Epithelial cell of proximal tubule (primary cell): Measurements from ENCODE around the gene FGFR3. TPM values are rescaled to one million over a fixed set of nuclear protein-coding genes. Genes with fewer than 3 reads are reported as not detected.

ENCODE experiments used
- DNase-seq: peaks from one replicate; pipeline ENCODE4 v3.0.0-alpha.2; 2011; ENCODE audit warnings: low read depth
- H3K4me3 ChIP-seq: 2 replicates; pipeline ENCODE4 v1.5.1; 2011; ENCODE audit warnings: low read depth, mild to moderate bottlenecking, low read length
- CTCF ChIP-seq: conservative IDR thresholded peaks from 2 replicates; pipeline ENCODE4 v1.5.1; 2012; ENCODE audit warnings: low read depth, mild to moderate bottlenecking, low read length
- total RNA-seq: library from RNA; depleted of rRNA; stranded (reverse); fragments of >200 nt; gene quantifications from 2 replicates; pipeline ENCODE4 v1.2.3, GENCODE V29; 2015

The FGFR3 gene
- total RNA-seq, 1 donor from 2014 or later, result 8.1 TPM

GRCh38 chr4:1783015-1783414, 10.1 kb upstream of the FGFR3 start:
- no peak overlapping the region for H3K4me3 ChIP-seq
- TF ChIP-seq CTCF, result no peak
- no peak for DNase-seq

- DNase-seq, result peak; percentile 18
- TF ChIP-seq CTCF, result no peak
- H3K4me3 ChIP-seq, result no peak overlapping the region
Measured at GRCh38 chr4:1783970-1784369, 9.1 kb upstream of the FGFR3 start.

GRCh38 chr4:1784395-1784788, 8.7 kb upstream of the FGFR3 start:
- no peak for TF ChIP-seq CTCF
- no peak for DNase-seq
- H3K4me3 ChIP-seq, result no peak overlapping the region

GRCh38 chr4:1784789-1785591, 8.1 kb upstream of the FGFR3 start:
- no peak for TF ChIP-seq CTCF
- no peak overlapping the region for H3K4me3 ChIP-seq

GRCh38 chr4:1785592-1785991, 7.5 kb upstream of the FGFR3 start:
- no peak for TF ChIP-seq CTCF
- DNase-seq, result no peak

More at GRCh38 chr4:1784789-1785591, 8.1 kb upstream of the FGFR3 start:
- no peak for DNase-seq

GRCh38 chr4:1786544-1787362, 6.3 kb upstream of the FGFR3 start:
- DNase-seq, result no peak
- no peak overlapping the region for H3K4me3 ChIP-seq
- TF ChIP-seq CTCF, result no peak

More at GRCh38 chr4:1785592-1785991, 7.5 kb upstream of the FGFR3 start:
- no peak overlapping the region for H3K4me3 ChIP-seq
